Measurements from ENCODE around the gene CDC5L.

DNA sequence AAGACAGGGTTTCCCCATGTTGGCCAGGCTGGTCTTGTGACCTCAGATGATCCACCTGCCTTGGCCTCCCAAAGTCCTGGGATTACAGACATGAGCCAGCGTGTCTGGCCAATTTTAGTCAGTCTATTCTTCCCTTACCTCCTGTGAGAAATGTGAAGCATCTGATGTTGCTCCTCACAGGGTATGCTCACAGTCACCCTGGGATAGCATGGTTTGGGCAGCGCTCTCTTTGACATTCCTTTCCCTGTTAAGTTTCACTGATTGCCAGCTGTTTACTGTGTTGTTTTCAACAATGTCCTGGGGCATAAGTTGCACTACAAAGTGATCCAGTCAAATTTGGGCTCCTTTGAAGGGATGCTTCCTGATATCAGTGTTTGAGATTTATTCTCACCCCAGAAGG is 13.1 kb downstream of the CDC5L start:
- TF ChIP-seq CTCF (IDR thresholded peaks at IDR 0.05) (no peak), ZFX (IDR thresholded peaks at IDR 0.05; ENCODE audit: borderline replicate concordance) (no peak)
